Endothelial cell of umbilical vein (primary cell): ENCODE measurements around the gene CACHD1. TPM values are rescaled to one million over a fixed set of nuclear protein-coding genes. Genes with fewer than 3 reads are reported as not detected.

Experiments
- BruUV-seq: library from RNA; stranded (reverse); fragments of 400-500 nt; replicated peaks from 2 replicates; lab custom pipeline; 2021; lab: Mats Ljungman, UMichigan
- CTCF ChIA-PET: fragments of 300-600, 350-600 bp; sonication (Branson Sonifier 250); formaldehyde crosslinking; loops from one replicate; lab custom pipeline; 2021; ENCODE audit warnings: antibody characterized with exemption, inconsistent platforms; lab: Charles Lee
- POLR2A ChIA-PET: fragments of 300-600, 350-600 bp; sonication (Branson Sonifier 250); formaldehyde crosslinking; loops from one replicate; lab custom pipeline; 2021; ENCODE audit warnings: antibody characterized with exemption, inconsistent platforms; lab: Charles Lee
- DNase-seq: peaks from one replicate; pipeline ENCODE4 v3.0.0-alpha.2; 2011; ENCODE audit warnings: low read depth, low spot score
- FAIRE-seq: peaks from 2 replicates; lab custom pipeline; 2011; peaks lifted over from hg19 to GRCh38; lab: Jason Lieb, UNC
- H2AFZ ChIP-seq: 2 replicates; pipeline ENCODE4 v1.6.0; 2012; ENCODE audit warnings: low read depth, low read length, control low read depth, inconsistent platforms
- H3K27ac ChIP-seq: 2 replicates; pipeline ENCODE4 v1.5.1; 2011; ENCODE audit warnings: low read depth, mild to moderate bottlenecking, control low read depth, low read length, moderate library complexity; ENCODE audit not compliant: insufficient read depth
- H3K27me3 ChIP-seq, 2 experiments: 2 replicates each; pipeline versions ENCODE4 v1.6.0 to v1.6.1; 2011; ENCODE audit warnings: low read length in 2 of 2, mixed read lengths in 1 of 2; ENCODE audit not compliant: control insufficient read depth in 2 of 2, insufficient read depth in 2 of 2
- H3K36me3 ChIP-seq, 2 experiments: 2 replicates in 1 of 2; 3 replicates in 1 of 2; pipeline ENCODE4 v1.5.1; 2011; ENCODE audit warnings: low read length in 2 of 2, mild to moderate bottlenecking in 1 of 2, moderate library complexity in 1 of 2; ENCODE audit not compliant: control insufficient read depth in 2 of 2, insufficient read depth in 2 of 2; ENCODE audit errors: extremely low read depth in 1 of 2
- H3K4me1 ChIP-seq: 3 replicates; pipeline ENCODE4 v1.5.1; 2011; ENCODE audit warnings: mild to moderate bottlenecking, low read length; ENCODE audit not compliant: control insufficient read depth, insufficient read depth; ENCODE audit errors: extremely low read depth
- H3K4me2 ChIP-seq: 2 replicates; pipeline ENCODE4 v1.6.1; 2011; ENCODE audit warnings: low read length, control low read depth, mixed read lengths; ENCODE audit not compliant: insufficient read depth
- H3K4me3 ChIP-seq, 3 experiments: fragments of 200-600 bp in 1 of 3; sonication (generic), shearing (Covaris generic) in 1 of 3; replicated peaks in 1 of 3; 2 replicates each; pipeline ENCODE4 v1.5.1; 2011 to 2016; ENCODE audit warnings: control low read depth in 3 of 3, low read length in 3 of 3, mild to moderate bottlenecking in 2 of 3, inconsistent platforms in 1 of 3, low read depth in 1 of 3, moderate library complexity in 1 of 3; ENCODE audit not compliant: insufficient read depth in 1 of 3
- H3K79me2 ChIP-seq: 2 replicates; pipeline ENCODE4 v1.6.0; 2012; ENCODE audit warnings: low read length, inconsistent platforms; ENCODE audit not compliant: control insufficient read depth, insufficient read depth
- H3K9ac ChIP-seq: replicated peaks from 2 replicates; pipeline ENCODE3; 2011; ENCODE audit warnings: low read length, control low read depth; ENCODE audit not compliant: insufficient read depth; ENCODE audit errors: extremely low read depth
- H3K9me1 ChIP-seq: replicated peaks from 3 replicates; pipeline ENCODE4 v1.6.0; 2011; ENCODE audit warnings: mild to moderate bottlenecking, low read length; ENCODE audit not compliant: control insufficient read depth, insufficient read depth; ENCODE audit errors: extremely low read depth
- H3K9me3 ChIP-seq: replicated peaks from 2 replicates; pipeline ENCODE4 v1.5.1; 2012; ENCODE audit warnings: low read length, inconsistent platforms; ENCODE audit not compliant: control insufficient read depth, insufficient read depth
- H4K20me1 ChIP-seq: replicated peaks from 2 replicates; pipeline ENCODE3; 2011; ENCODE audit warnings: mild to moderate bottlenecking, low read length; ENCODE audit not compliant: control insufficient read depth, insufficient read depth; ENCODE audit errors: extremely low read depth
- EZH2 ChIP-seq: IDR thresholded peaks from 2 replicates; pipeline ENCODE4 v1.6.1; 2012; ENCODE audit warnings: borderline replicate concordance, low read depth, mild to moderate bottlenecking, moderate library complexity, low read length, inconsistent platforms; ENCODE audit not compliant: severe bottlenecking
- FOS ChIP-seq: IDR thresholded peaks from 2 replicates; pipeline ENCODE4 v1.6.1; 2011; ENCODE audit warnings: mild to moderate bottlenecking, low read length, moderate library complexity, borderline replicate concordance; ENCODE audit not compliant: insufficient read depth
- GATA2 ChIP-seq: IDR thresholded peaks from 2 replicates; pipeline ENCODE4 v1.7.0; 2011; ENCODE audit warnings: low read depth, mild to moderate bottlenecking, moderate library complexity, mixed read lengths, low read length; ENCODE audit not compliant: insufficient read length, insufficient read depth
- JUN ChIP-seq: IDR thresholded peaks from 2 replicates; pipeline ENCODE4 v1.6.1; 2011; ENCODE audit warnings: borderline replicate concordance, low read depth; ENCODE audit not compliant: insufficient read length, insufficient read depth
- MYC ChIP-seq: IDR thresholded peaks from one replicate; pipeline ENCODE4 v1.6.1; 2011; ENCODE audit warnings: mild to moderate bottlenecking, low read depth, low read length
- POLR2A ChIP-seq: IDR thresholded peaks from 2 replicates; pipeline ENCODE4 v1.6.1; 2012; ENCODE audit warnings: low read depth, mild to moderate bottlenecking, control low read depth, low read length
- POLR2AphosphoS5 ChIP-seq: IDR thresholded peaks from 2 replicates; pipeline ENCODE4 v1.6.1; 2012; ENCODE audit warnings: low read depth, mild to moderate bottlenecking, control low read depth, low read length, moderate library complexity; ENCODE audit not compliant: insufficient read depth
- dilution Hi-C: fragments of 300-500 bp; cut with MboI; formaldehyde crosslinking; loops from one replicate; pipeline ENCODE4 v1.15.0; 2019; ENCODE audit warnings: low sequenced_read_pairs; ENCODE audit not compliant: extremely low pct_ligation_motif_present
- intact Hi-C: fragments of 100-400 bp; cut with micrococcal nuclease; formaldehyde crosslinking; loops from one replicate; pipeline ENCODE4 v1.10.0; 2022
- polyA plus RNA-seq, 4 experiments: library from polyadenylated mRNA; depleted of rRNA in 3 of 4; stranded (reverse) in 3 of 4; unstranded in 1 of 4; fragments of >200 nt; gene quantifications; 2 replicates each; pipeline versions ENCODE4 v1.2.1 to v1.2.3, GENCODE V29; 2011 to 2012; ENCODE audit warnings: missing spikeins in 1 of 4
- total RNA-seq: library from RNA; stranded (reverse); gene quantifications from 2 replicates; pipeline ENCODE4 v1.2.3, GENCODE V29; 2021
- TF ChIP-seq, protein P1 (sequence below), 2 donors: IDR thresholded peaks; 1 replicate in 1 of 2; 2 replicates in 1 of 2; pipeline ENCODE4 v1.5.1; 2011; ENCODE audit warnings: low read length in 2 of 2, mild to moderate bottlenecking in 2 of 2, moderate library complexity in 2 of 2, control low read depth in 1 of 2, inconsistent platforms in 1 of 2, low read depth in 1 of 2; ENCODE audit not compliant: insufficient read depth in 1 of 2; ENCODE audit errors: extremely low read depth in 1 of 2
- TF ChIP-seq, protein P2 (sequence below): IDR thresholded peaks from 2 replicates; pipeline ENCODE4 v1.6.1; 2011; ENCODE audit not compliant: insufficient read depth, insufficient read length

CACHD1 gene
- total and polyA plus RNA-seq, 2 donors (not counting 3 experiments of a cell fraction or from before 2014, with no cell fraction given), result 3.6 to 9.3 TPM

DNA sequence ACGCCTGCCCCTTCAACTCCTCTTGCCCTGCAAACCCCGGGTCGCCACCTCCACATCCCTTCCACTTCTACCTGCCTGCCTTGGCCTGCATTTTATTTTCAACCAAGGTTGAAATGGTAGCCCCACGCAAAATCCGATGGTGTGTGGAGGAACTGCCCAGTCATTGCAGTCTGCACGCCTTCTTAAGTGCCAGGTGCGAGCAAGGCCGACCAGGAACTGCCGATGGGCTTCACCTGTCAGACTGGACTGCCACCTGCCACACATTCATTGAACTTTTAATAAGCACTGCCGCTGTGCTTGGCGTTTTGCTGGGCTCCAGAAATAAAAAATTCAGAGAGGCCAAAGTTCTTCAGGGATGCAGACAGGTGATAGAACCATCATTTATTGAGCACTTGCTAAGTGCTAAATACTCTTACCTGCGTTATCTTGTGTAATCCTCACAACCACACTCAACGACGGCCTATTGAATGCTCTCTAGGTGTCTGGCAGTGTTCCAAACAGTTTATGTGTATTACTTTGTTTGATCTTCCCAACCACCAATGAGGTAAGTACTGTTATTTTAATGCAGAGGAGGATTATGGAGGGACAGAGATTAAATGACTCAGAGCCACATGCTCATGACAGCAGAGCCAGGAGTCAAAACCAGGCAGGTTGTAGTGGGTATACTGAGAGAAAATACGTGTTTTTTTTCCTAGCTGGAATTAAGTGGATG, 36.2 kb downstream of the CACHD1 start:
- ChIA-PET POLR2A (no interaction called here), CTCF (interaction anchor here (1.3 to 1.4 kb wide), 2 partner anchors 11 kb away, joined by 3 to 5 read pairs; no protein-coding TSS in a partner anchor)
- dilution Hi-C loops, result no loop called here
- peaks cover 20% of the 10 kb centered on the region for H3K4me1 ChIP-seq
- no peaks in the 10 kb centered on the region for H4K20me1 ChIP-seq
- H3K27me3 ChIP-seq, result no peaks in the 10 kb centered on the region
- DNase-seq (no peak), FAIRE-seq (no peak)
- no peak overlapping the region for H3K27ac ChIP-seq
- no peaks in the 10 kb centered on the region for H3K79me2 ChIP-seq
- H3K4me3 ChIP-seq, result peak overlapping the region in 1 of 3 experiments; percentile 41
- H2AFZ ChIP-seq, result peak overlapping the region; percentile 57
- BruUV-seq, result no TSS peak
- intact Hi-C loops, result no loop called here
- TF ChIP-seq FOS, result no peak
- TF ChIP-seq MYC, result no peak
- TF ChIP-seq, protein P1, sequence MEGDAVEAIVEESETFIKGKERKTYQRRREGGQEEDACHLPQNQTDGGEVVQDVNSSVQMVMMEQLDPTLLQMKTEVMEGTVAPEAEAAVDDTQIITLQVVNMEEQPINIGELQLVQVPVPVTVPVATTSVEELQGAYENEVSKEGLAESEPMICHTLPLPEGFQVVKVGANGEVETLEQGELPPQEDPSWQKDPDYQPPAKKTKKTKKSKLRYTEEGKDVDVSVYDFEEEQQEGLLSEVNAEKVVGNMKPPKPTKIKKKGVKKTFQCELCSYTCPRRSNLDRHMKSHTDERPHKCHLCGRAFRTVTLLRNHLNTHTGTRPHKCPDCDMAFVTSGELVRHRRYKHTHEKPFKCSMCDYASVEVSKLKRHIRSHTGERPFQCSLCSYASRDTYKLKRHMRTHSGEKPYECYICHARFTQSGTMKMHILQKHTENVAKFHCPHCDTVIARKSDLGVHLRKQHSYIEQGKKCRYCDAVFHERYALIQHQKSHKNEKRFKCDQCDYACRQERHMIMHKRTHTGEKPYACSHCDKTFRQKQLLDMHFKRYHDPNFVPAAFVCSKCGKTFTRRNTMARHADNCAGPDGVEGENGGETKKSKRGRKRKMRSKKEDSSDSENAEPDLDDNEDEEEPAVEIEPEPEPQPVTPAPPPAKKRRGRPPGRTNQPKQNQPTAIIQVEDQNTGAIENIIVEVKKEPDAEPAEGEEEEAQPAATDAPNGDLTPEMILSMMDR (IDR thresholded peaks at IDR 0.05; ENCODE audit: extremely low read depth in 1 of 2, insufficient read depth in 1 of 2, low read depth in 1 of 2, low read length in 2 of 2), result no peak
- TF ChIP-seq GATA2, result no peak
- TF ChIP-seq, protein P2, sequence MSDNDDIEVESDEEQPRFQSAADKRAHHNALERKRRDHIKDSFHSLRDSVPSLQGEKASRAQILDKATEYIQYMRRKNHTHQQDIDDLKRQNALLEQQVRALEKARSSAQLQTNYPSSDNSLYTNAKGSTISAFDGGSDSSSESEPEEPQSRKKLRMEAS, result no peak
- no peak for TF ChIP-seq EZH2
- no peak for TF ChIP-seq POLR2AphosphoS5
- TF ChIP-seq POLR2A, result no peak
- no peak for TF ChIP-seq JUN
- no peak overlapping the region for H3K9ac ChIP-seq
- H3K36me3 ChIP-seq, result no peaks in the 10 kb centered on the region
- no peaks in the 10 kb centered on the region for H3K9me3 ChIP-seq
- H3K9me1 ChIP-seq, result no peaks in the 10 kb centered on the region
- H3K4me2 ChIP-seq, result peak overlapping the region; percentile 21
